Stimulated activated CD4-positive, alpha-beta T cell treated with anti-CD3 and anti-CD28 coated beads, Interleukin-1b, Interleukin-23, amount 100 ng/mL, for 4 hours (primary cell): ENCODE data around the gene ROR2.

Experiments
- DNase-seq, 2 donors: peaks; one replicate each; pipeline ENCODE4 v3.0.0-alpha.2; 2020; ENCODE audit warnings: low read depth in 2 of 2

The ROR2 gene

DNA sequence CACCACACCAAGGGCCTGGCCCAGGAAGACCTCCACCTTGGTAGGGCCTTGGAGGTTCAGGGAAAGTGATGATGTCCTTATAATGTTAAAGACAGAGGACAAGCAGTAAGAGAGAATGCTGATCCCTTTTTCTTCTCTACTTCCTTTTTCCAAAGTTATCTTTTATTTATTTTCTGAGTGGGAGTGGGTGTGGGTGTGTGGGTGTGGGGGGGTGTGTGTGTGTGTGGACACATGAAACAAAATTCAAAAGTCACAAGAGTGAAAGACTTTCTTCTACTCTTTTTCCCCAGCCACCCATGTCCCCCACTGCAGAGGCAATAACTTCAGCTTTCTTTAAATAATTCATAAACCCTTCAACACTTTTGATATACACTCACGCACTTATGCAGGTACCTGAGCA, 70.8 kb downstream of the ROR2 start:
- no peak for DNase-seq

DNA sequence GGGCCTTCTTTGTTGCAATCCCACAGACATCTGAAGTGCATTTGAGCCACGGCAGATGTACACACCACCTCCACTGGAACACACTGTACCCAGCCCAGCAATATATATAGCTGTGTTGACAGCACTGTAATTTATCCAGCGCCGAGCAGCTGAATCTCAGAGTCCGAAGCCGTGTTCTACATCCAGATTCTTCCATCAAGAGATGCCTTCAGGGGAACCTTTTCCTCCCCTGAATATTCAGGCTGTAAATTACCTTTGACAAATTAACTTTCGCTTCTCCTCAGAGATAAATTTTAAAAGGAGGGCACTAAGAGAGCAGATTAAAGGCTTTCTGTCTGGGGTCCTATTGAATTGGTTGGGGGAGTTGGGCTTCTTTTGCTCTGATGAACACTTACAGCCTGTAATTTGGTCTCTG, 76.4 kb downstream of the ROR2 start:
- DNase-seq, result no peak

DNA sequence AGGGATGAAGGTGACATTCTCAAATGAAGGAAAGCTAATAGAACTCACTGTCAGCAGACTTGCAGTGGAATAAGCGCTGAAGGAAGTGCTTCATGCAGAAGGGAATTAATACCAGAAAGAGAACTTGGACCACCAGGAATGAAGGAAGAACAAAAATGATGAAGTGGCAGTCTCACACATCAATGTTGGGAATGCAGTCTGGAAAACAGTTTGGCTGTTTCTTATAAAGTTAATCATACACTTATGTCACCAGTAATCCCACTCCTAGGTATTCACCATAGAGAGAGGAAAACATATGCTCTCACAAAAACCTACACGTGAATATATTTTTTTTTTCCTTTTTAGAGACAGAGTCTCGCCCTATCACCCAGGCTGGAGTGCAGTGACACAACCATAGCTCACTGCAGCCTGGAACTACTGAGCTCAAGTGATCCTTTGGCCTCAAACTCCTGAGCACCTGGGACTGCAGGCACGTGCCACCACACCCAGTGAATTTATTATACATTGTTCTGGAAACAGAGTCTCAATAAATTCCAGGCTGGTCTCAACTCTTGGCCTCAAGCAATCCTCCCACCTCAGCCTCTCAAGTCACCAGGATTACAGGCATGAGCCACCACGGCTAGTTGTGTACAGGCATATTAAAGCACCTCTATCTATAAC, 81.2 kb downstream of the ROR2 start:
- no peak for DNase-seq

DNA sequence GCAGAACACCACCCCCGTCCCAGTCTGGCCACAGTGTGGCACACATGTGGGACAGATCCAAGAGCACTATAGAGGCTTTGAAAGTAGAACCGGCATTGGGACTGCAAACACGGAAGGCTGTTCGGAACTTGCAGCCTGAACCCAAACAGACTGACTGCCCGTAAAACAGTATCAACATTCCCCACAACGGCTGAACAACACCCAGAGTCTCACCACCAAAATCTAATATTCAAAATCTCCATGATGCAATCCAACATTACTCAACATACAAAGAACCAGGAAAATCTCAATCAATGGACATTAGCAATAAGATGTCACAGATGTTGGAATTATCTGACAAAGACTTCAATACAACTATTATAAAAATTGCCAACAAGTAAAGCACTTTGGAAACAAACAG, 82.3 kb downstream of the ROR2 start:
- DNase-seq, result no peak

DNA sequence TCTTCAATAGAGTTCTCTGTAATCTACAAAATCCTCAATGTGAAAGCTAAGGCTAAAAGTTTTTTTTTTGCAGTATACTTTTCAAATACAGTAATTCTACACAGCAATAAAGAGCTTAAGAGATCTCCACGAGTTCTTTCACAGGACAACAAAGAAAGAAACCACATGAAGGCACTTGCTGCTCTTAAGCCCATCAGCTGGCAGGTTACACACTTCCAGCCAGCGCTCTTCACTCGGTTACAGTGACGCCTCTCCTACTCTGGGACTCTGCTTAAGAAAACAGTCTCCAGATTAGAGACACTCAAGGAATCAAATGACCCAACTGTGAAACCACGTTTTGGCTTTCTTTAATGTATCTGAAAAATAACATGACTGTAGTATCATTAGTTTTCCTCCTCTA, 85.0 kb downstream of the ROR2 start:
- DNase-seq, result no peak

DNA sequence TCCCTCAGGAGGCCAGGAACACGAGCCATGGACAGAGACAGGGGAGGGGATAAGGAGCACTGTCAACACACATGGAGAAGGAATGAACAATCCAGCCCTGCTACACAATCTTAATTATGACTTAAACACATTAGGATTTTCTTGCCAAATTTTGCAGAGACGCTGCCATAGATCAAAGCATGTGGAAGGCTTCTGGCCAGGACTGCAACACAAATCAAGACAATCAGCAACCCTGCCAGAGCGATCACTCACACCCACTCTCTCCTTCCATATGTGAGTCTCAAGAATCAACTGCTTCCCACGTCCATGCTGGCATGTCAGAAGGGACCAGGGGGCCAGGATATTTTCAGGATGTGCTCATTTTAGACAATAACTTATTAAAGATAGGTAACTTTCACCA, 85.6 kb downstream of the ROR2 start:
- DNase-seq, result no peak

DNA sequence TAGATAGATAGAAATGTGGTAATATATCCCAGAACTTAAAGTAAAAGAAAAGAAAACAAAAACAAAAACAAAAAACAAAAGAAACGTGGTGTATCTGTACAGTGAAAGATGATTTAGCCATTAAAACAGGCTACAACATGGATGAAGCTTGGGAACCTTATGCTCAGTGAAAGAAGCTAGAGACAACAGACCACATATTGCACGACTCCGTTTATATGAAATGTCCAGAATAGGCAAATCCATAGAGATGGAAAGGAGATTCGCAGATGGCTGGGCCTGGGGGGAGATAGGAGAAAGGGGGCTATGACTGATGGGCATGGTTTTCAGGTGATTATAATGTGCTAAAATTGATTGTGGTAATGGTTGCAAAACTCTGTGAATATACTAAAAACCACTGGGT, 86.6 kb downstream of the ROR2 start:
- DNase-seq, result no peak

DNA sequence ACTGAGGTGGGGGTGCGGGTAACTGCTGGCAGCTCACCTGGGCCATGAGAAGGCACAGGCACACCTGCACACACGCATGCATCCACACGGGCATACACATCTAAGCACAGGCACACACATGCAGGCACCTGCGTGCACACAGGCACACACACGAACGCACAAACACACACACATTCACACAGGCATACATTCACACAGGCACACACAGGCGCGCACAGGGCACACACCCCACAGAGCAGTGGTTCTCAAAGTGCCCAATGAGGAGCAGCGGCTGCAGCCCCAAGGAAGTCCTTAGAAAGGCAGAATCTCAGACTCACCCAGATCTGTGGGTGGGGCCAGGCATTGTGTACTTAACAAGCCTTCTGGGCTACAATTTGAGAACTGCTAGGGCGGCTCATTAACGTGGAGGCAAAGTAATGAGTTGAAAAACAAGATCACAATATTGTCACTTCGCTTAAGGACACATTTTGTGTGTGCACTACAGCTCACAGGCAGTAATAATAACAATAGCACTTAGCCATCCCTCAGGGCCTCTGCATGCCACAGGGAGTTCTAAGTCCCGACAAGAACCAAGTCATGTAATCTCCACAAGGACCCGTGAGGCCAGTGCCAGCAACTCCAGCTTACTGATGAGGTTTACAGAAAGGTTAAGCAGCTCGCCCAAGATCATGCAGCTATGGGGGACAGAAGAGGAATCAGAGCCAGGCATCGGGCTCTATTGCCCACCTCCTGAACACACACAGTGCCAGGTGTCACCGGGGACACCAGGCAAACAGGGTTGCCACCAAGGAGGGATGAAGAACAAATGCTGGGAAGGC, 91.6 kb downstream of the ROR2 start:
- DNase-seq, result no peak

DNA sequence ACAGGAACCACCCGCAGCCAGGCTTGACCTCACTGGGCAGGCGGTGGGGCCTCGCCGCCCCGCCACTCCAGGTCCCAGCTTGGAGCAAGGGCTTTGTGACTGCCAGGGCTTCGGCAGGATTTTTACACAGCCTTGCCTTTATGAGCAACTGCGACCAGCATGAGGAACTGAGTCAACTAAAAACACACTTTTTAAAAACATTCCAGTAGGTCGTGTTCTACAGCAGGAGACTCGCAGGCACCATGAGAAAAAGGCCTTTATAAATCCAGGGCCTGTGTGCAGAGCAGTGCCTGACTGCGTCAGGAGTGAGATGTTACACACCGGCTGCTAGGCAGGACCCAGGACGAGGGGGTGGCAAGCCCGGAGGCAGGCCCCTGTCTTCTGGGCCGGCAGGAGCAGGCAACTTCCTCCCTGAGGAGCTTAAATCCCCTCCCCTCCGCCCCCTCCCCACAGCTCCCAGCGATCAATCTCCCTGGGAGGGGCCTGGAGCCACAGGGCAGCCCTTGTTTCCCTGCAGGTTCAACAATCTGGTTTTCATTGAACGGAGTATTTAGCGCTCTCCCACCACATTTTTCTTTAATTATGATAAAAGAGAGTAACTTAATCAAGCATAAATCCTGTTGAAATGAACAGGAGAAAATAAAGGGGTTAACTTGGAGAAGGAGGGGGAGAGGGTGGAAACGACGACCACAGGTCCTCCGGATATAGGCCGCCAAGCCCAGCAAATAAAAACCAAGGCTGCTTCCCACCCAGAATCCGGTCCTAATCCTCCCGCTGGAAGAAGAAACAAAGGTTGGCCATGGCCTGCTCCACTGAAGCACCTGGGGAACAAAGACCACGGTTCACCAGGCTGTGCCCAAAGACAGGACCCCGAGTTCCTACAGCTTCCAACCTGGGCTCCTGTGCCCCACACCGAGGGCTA, 92.5 kb downstream of the ROR2 start:
- no peak for DNase-seq

DNA sequence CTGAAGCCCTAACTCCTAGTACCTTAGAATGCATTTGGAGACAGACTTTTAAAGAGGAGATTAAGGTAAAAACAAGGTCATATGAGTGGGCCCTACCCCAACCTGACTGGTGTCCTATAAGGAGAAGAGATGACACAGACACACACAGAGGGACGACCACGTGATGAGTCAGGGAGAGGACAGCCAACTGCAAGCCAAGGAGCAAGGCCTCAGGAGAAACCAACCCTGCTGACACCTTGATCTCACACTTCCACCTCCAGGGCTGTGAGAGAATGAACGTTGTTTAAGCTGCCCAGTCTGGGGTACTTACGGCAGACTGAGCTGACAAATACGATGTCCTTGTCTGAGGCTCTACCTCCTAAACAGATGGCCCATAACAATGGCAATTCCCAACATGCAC, 93.6 kb downstream of the ROR2 start:
- DNase-seq, result no peak

DNA sequence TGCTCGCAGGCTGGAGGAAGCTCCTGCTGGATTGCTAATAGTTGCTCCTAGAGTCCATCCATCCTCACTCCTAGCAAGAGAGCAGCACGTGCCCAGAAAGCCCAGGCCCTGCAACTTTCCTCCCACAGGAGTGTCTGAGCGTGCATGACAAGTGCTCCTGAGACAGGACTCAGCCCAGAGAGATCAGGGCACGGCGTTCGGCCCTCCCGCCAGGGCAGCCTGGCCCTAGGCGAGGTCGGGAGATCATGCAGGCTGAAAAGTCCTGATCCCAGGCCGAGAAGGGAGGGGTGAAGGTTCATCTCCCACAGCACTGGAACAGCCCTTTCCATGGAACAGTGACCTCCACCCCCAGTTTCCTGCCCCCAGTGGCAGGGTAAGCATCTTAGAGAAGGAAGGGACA, 94.8 kb downstream of the ROR2 start:
- no peak for DNase-seq

DNA sequence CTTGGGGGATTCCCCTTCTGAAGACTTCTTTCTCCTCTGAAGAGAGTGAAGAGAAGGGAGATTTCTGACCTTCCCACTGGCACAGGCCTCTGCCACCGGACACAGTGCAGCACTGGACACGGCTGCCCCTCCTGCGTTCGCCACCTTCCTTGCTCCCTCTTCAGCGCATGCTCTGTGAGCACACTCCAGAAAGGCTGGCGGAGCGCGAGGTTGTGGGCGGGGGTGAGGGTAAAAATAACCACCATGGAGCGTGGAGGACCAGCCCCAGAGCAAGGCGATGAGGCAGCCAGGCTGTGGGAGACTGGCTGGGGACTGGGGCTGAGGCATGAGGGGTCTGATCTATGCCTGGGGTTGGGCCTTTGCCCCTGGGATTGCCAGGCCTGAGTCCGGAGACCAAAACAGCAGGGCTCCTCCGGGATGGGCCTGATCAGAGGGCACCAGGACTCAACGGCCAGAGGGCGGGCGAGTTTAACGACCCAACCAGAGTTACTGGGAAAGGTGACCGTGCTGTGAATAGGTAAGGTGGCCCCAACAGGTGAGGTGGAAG, 97.2 kb downstream of the ROR2 start:
- DNase-seq, result no peak

DNA sequence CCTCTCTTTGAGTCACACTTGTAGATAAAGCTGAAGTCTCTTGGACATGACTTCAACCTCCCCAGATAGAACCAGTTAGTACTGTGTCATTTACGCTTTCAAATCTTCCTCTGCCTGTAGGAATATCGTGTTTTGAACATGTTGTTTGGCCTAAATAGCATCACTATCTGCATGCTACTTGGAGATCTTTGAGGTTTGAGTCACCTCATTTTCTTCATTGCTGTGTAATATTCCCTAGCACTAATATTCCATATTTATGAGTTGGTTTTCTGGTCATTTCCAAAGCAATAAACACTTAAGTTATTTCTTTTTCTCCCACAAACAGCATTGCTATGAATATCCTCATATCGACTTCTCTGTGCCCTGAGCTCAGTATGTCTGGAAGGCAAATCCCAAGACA, 100.3 kb downstream of the ROR2 start:
- DNase-seq, result no peak

DNA sequence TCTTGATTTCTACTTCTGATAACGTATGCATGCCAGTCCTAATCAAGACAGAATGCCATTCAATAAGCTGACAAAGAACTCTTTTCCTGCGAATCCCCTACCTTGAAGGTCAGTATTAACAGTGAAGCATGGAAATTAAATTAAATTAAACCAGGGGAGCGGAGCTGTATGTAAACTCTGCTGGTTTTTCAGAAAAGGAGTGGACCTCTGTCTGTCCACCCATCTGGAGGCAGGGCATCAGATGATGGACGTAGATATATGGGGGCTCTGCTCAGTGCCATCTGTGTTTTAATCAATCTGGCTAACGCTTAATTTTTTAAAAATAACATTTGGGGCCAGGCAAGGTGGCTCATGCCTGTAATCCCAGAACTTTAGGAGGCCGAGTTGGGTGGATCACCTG, 101.9 kb downstream of the ROR2 start:
- DNase-seq, result no peak

DNA sequence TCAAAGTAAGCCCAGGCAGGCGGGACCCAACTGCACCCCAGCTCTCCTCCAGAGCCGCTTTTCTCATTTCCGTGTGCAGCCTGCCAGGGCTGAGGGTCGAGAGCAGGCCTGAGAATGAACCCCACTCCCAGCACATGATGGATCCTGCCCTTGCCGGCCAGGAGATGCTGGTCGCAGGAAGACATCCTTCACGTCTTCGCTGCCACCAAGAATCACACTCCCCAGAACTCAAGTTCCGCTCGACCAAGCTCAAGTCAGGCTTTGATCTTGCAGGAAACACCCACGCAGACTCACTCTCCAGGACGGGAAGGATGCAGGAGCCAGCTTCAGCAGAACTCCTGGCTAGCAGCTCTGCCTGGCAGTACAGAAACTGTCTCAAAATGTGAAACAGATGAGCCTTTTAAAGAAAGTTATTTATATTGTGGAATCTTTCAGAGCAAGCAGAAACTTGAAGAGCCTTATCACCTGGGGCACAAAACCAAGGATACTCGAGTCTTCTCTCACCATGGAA, 102.4 kb downstream of the ROR2 start:
- no peak for DNase-seq

DNA sequence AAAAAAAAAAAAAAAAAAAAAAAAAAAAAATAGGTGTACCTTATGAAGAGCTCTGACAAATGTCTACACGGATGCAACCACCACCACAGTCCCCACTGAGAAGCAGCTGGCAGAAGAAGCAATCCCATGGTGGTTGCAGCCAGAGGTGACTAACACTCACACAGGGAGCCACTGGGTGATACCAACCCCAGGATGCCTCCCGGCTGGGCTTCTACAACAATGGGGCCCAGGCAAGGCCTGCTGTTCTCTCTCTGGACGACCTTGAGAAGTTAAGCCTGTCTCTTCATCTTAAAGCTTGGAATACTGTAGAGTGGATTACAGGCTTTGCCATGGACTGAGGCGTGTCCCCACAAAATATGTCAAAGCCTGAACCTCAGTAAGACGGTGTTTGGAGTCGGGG, 104.1 kb downstream of the ROR2 start:
- no peak for DNase-seq

DNA sequence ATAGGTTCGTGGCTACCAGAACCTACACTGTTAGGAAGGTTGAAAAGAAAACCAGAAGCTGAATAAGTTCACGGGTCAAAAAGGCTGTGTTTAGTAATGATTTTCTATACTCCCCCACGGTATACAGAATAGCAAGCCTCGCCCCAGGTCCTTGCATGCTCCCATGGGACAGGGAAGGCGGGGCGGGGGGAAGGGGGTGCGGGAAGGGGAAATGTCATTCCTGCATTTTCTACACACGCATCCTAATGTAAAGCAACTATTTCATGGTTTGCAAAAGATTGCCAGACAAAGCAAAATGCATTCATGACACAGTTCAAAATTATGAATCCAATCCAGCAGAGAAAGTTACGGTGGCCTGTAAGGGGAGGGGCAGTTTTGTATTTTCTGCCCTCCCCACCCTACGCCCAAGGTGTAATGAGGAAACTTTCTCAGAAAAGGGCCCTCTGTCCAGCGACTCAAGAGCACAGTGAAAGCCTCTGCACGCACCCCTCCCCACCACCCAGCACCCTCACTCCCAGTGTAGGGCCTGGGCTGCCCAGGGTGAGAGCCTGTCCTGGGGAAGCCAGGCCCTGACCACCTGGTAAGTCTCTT, 105.2 kb downstream of the ROR2 start:
- DNase-seq, result no peak

DNA sequence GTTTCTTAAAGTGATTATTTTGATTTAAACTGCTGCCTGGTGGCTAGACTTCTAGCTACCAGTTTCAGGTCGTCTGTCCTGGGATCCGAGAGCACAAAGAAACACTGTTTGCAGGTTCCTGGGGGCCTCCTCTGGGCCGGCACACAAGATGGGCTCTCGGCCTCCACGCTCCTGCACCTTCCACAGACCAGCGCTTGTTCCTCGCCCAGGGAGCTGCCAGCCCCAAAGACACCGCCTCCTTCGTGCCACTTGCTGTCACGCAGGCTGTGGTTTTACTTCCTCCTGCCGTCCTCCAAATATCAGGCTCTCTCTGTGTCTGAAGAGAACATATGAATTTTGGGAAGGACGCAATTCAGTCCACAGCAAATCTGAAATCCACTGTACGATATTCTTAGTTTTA, 105.8 kb downstream of the ROR2 start:
- no peak for DNase-seq

DNA sequence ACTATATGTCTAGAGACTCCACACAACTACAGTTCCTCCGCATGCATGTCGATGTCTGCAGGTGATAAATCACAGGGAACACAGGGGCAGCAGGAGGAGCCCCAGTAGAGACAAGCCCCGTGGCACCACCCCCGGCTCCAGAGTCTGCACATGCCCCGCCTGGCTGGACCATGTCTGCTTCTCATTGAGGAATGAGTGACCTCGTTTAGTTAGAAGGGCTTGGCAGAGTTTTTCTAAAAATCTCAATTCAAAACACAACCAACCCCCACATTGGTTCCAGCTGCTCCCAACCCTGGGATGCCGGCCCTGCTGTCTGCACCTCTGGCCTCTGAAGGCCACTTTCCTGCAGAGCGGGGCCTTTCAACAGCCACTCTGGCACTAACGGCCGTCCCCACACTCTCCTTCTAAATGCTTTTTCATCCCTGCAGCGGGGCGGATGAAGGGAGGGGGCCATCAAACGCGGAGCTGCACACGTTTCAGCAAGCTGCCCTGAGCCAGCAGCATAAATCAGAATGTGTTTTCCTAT, 106.3 kb downstream of the ROR2 start:
- no peak for DNase-seq

DNA sequence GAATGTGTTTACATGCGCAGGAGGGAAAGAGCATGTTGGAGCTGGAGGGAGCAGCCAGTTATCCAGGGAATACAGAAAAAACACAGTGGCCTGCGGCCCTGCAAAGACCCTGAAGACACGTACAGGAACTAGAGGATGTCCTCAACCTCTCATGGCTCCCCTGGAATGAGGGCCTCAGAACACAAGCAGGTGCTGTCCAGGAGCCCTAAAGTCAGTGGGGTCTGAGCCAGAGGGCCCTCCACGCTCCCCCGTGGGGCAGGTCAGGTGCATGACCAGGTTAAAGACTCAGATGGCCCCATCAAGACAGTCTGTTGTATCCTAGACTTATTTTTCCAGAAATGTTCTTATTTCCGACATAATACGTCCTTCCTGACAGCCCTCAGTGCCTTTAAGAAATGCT, 106.9 kb downstream of the ROR2 start:
- no peak for DNase-seq

DNA sequence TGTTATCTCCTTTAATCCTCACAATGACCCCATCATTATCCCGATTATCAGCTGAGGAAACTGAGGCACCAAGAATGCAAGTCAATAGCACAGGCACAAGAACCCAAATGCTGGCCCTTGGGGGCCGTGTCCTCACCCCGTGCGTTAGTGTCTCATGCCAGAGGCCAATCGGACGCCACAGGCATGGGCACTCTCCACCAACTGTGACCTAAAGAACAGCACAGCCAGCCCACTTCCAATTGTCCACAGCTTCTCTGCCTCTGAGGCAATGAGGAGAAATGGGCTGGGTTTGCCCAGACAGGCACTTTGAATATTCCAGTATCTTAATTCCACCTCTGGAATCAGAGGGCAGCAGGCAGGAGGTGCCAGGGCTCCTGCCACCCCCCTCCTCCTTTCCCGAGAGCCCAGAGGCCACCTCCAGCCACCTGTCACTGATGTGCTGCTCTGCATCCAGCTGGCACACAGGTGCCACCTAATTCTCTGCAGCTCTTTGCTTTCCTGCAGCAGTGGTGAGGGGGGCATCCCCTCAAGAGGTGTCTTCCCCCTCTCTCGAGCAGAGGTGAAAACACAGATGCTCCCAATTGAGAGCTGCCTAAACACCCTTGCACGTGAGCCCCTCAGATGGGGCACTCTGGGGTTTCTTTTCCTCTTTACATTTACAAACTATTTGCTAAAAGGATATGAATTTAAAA, 107.5 kb downstream of the ROR2 start:
- no peak for DNase-seq
